GM18867 (cell line): ENCODE measurements around the gene AK1.
"Not testable (repeated sequence)": the region's sequence is repeated elsewhere in the genome, so short reads cannot be mapped to it uniquely, and the experiment has no call there.

Source experiments
- ATAC-seq: cut with Tn5 transposase; IDR thresholded peaks from one replicate; pipeline ENCODE4 v1.9.1; 2021; ENCODE audit warnings: mild to moderate bottlenecking, moderate library complexity; ENCODE audit not compliant: unreplicated experiment

The AK1 gene

GRCh38 chr9:127884976-127885490, 7.6 kb upstream of the AK1 start:
- ATAC-seq = no peak

DNA sequence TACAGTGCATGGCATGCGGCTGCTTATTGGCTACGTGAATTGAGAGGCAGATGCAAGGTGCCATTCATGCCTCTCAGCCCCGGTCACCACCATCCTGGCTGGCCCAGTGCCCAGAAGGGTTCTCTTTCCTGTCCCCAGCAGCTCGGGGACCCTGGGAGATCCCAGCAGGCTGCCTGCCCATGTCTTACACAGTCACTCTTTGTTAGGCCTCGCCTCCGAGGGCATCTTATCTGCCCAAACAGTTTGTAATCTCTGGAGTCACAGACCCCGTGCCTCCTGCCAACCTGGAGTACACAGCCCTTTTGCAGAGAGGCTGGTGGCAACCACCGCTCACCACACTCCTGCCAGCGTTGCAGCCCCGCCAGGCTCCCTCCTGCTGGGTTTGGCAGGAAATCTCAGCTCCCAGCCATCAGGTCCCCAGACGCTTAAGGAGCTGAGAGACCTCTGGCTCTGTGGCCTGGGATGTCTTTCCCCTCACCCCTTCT, 7.0 kb upstream of the AK1 start:
- no peak for ATAC-seq

- no peak for ATAC-seq
Observed at GRCh38 chr9:127883959-127884358, 6.5 kb upstream of the AK1 start.

DNA sequence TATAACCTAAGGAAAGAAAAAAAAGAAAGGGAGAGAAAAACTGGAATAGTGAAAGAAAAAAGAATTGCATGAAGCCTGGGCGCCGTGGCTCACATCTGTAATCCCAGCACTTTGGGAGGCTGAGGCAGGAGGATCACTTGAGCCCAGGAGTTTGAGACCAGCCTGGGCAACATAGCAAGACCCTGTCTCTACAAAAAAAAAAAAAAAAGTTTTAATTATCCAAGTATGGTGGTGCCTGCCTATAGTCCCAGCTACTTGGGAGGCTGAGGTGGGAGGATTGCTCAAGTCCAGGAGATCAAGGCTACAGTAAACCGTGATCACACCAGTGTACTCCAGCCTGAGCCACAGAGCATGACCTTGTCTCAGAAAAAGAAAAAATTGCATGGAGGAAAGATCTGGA, 4.2 kb upstream of the AK1 start:
- not testable (repeated sequence) for ATAC-seq

- no peak for ATAC-seq
Observed at GRCh38 chr9:127880143-127880542, 2.7 kb upstream of the AK1 start.

DNA sequence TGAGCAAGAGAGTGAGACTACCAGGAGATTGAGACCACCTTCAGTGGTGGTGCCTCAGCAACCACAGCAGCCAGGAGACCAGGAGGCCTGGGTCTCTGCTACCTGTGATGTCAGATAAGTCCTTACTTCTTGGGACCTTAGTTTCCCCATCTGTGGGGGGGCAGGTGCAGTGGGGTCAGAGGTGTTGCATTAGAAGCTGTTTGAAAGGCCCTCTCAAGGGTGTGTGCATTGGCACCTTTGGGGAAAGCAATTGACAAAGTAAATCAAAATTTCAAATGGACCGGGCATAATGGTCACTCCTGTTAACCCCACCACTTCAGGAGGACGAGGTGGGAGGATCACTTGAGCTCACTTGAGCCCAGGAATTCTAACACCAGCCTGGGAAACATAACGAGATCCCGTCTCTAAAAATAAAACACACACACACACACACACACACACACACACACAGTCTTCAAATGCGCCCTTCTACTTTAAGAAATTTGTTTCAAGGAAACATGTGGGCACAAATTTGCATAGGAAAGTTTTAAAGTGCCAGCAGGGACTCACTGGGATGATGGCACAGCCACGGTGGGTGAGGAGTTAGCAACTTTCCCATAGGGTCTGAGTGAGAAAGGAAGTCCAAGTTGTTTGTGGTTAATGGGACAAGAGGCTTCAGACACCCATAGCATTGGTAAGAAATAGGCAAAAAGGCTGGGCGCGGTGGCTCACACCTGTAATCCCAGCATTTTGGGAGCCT, 1.3 kb upstream of the AK1 start:
- ATAC-seq = no peak

GRCh38 chr9:127878001-127878651, 651 bp upstream of the AK1 start:
- ATAC-seq = no peak

DNA sequence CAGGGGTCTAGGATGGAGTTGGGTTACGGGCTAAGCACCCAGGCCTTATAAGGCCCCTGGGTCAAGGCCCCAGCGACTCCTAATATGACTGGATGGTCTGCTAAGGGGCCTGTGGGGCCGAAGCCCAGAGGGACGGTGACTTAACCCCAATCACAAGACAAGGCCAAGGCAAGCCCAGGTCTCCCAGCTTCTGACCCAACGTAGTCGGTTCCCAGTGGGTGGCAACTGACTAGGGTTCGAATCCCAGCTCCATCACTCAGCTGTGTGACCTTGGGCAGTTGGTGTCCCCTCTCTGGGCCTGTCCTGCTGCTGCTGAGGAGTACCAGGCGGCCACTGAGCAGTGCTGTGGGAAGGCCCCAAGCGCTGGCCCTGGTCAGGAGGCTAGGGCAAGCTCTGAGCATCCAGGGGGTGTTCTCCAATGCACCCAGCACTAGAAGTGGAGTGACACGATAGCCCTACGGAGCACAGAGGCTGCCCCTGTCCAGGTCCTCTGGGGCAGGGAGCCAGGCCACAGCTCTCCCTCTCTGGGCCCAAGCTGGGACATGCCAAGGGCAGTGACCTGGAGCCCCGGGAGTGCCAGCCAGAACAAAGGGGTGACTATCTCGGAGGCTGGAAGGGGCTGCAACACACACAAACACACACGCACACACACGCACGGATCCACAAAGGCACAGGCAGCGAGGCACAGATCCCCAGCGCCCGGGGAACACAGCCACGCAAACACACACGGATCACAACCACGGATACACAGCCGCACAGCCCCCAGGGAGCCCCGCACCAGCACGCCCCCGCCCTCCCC, 512 bp downstream of the AK1 start:
- ATAC-seq = no peak

DNA sequence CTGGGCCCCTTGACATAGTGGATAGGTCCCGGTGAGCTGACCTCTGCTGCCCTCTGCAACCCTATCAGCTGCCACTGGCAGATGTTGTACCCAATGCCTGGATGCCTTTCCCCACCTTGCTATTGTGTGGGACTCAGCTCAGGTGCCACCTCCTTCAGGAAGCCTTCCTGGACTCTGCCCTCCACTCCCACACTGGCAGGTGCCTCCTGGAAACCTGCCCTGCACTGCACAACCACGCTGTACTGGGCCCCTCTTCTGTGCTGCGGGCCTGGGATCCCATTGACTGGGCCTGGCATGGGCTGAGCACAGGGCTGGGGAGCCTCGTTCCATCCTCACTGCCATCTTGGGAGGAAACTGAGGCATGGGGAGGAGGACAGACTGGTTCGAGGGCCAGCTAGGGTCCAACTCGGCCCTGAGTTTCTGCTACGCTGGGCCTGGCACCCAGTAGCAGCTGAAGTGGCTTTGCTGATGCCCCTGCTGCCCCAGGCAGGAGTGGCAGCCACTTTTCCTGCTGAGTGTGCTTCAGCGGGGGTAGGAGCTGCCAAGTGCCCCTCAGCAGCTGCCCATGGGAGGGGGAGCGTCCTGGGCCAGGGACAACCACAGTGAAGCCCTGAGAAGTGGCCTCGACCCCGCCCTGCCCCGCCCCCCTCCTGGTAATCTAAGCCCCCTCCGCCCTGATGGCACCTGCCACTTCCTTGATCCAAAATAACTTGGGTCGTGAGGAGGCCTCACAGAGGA, 1.3 kb downstream of the AK1 start:
- ATAC-seq = no peak

DNA sequence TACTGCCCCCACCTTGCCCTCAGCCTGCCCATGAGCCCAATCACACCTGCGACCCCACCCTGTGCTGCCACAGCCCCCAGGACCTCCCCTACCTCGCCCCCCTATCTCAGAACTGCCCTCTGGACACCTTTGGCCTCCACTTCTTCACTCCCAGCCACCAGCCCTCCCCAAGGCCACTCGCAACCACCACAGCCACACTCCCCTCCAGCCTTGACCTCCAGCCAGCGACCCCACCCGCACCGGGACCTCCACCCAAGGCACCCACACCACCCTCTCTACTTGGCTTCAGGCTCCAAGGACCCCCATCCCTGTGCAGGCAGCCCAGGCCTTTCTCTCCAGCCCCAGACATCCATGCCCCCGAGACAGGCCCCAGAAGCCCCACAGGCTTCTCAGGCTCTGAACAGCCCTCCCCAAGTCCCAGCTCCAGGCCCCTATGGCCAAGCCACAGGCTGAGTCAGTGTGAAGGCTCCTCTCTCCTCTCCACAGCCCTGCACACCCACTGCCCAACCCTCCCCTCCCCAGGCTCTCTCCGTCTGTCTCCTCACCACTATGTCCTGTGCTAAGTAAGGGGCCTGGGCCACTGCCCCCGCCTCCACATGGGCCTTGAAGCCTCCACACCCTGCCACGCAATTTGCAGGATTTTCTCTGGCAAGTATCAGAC, 2.0 kb downstream of the AK1 start:
- no peak for ATAC-seq

- no peak for ATAC-seq
Observed at GRCh38 chr9:127874301-127875221, 2.9 kb downstream of the AK1 start.

GRCh38 chr9:127873886-127874285, 3.6 kb downstream of the AK1 start:
- ATAC-seq = no peak

DNA sequence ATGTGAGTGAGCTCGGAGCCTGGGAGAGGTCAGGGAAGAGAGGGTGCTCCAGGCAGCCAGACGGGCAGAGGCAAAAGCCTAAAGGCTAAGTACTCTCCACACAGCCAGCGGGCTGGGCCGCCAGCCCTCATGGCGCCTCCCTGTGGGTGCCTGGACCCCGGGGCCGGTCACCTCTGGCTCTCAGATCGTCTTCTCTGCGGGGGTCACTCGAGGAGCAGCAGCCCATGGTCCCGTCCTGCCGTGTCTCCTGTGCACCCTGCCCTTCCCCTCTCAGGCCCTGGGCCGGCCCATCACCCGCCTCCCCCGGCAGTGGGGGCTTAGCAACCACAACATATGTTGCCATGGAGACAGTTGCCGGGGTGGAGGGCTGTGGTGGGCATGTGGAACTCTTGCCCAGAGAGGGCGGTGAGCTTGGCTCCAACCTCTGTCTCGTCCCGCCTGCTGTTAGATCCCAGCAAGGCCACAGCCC, 4.2 kb downstream of the AK1 start:
- no peak for ATAC-seq

DNA sequence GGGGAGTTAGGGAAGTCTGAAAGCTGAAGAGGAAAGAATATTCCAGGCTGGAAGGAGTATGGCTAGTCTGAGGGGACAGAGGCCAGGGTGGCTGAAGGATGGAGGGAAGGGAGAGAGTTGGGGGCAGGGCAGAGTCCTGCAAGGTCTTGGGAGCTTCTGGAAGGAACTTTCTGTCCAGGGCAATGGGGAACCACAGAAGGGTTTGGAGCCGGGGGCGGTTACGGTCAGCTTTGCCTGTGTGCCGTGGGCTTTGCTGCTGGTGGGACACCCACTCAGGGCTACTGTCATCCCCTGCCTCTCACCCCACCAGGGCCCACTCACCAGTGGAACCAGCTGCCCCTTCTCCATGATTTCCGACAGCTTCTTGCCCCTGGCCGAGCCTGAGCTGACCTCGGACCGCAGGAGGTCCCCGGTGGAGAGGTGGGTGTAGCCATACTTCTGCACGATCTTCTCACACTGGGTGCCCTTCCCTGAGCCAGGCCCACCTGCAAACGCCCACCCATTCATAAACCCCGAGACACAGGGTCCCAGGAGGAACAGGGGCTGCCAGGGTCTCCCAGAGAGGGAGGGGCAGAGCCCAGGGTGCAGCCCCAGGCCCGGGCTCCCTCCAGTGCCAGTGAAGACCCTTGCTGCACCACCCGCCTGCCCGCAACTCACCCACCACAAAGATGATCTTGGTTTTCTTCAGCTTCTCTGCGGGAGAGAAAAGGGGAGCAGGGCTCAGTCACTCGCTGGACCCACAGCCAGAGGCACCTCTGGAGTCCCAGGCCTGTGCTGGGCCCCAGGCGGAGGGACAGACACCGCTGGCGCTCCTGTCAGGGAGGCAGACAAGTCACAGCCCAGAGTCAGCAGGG, 4.9 kb downstream of the AK1 start:
- no peak for ATAC-seq

DNA sequence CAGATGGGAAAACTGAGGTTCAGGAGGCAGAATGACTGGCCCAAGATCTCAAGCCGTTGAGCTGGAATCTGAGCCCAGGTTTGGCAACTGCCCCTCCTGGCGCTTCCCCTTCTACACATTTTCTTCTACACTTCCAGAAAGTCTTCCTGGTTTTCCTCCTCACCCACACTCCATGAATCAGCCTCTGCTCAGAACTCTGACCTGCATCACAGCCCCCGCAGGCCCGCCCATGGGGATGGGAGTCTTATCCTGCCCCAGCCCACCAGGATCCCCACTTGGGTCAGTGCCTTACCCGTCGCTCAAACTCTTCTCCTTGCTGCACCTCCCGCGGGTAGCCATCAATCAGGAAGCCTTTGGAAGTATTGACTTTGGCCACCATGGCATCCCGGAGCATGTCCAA, 5.9 kb downstream of the AK1 start:
- ATAC-seq = no peak

DNA sequence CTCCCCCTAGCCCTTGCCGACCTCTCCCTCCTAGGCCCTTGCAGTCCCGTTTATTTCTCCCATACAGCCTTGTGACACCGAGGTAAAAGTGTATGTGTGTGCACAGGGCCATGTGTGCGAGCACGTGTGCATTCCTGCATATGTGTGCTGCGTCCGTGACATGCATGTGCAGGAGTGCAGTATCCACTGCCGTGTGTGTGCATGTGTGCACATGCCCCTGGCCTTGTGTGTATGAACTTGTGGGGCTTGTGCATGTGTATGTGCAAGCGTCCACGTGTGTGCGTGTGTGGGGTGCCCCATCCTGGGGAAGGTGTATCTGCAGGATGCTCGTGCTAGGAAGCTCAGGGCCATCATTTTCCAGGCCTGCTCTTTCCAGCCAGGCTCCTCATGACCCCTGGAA, 6.6 kb downstream of the AK1 start:
- ATAC-seq = no peak

- not testable (repeated sequence) for ATAC-seq
Observed at GRCh38 chr9:127870153-127870491, 7.4 kb downstream of the AK1 start.
